HG03520 (cell line): ENCODE results near the gene PTPRN2.
"Not testable (repeated sequence)": the region's sequence is repeated elsewhere in the genome, so short reads cannot be mapped to it uniquely, and the experiment has no call there.

ENCODE experiments used
- ATAC-seq: cut with Tn5 transposase; IDR thresholded peaks from one replicate; pipeline ENCODE4 v1.9.1; 2021; ENCODE audit warnings: mild to moderate bottlenecking, moderate library complexity; ENCODE audit not compliant: unreplicated experiment

PTPRN2 gene

GRCh38 chr7:158176561-158177173, 411.0 kb downstream of the PTPRN2 start:
- ATAC-seq, result no peak

GRCh38 chr7:158175779-158176178, 411.8 kb downstream of the PTPRN2 start:
- no peak for ATAC-seq

- ATAC-seq, result no peak
These were observed 412.7 kb downstream of the PTPRN2 start for GRCh38 chr7:158174947-158175346.

GRCh38 chr7:158167373-158167772, 420.2 kb downstream of the PTPRN2 start:
- ATAC-seq, result no peak

GRCh38 chr7:158166386-158167340, 421.0 kb downstream of the PTPRN2 start:
- ATAC-seq, result no peak

GRCh38 chr7:158165711-158166110, 421.9 kb downstream of the PTPRN2 start:
- ATAC-seq, result no peak

GRCh38 chr7:158164101-158165095, 423.2 kb downstream of the PTPRN2 start:
- ATAC-seq, result no peak

GRCh38 chr7:158161194-158161593, 426.4 kb downstream of the PTPRN2 start:
- ATAC-seq, result no peak

- ATAC-seq, result no peak
These were observed 427.4 kb downstream of the PTPRN2 start for GRCh38 chr7:158160199-158160598.

- no peak for ATAC-seq
These were observed 430.2 kb downstream of the PTPRN2 start for GRCh38 chr7:158157460-158157859.

GRCh38 chr7:158151273-158151672, 436.4 kb downstream of the PTPRN2 start:
- not testable (repeated sequence) for ATAC-seq

- ATAC-seq, result no peak
These were observed 437.4 kb downstream of the PTPRN2 start for GRCh38 chr7:158150234-158150633.

GRCh38 chr7:158147431-158147830, 440.2 kb downstream of the PTPRN2 start:
- not testable (repeated sequence) for ATAC-seq

GRCh38 chr7:158145370-158145769, 442.3 kb downstream of the PTPRN2 start:
- ATAC-seq, result no peak

- ATAC-seq, result no peak
These were observed 444.2 kb downstream of the PTPRN2 start for GRCh38 chr7:158143196-158144120.

- ATAC-seq, result no peak
These were observed 445.0 kb downstream of the PTPRN2 start for GRCh38 chr7:158142657-158143056.

- ATAC-seq, result no peak
These were observed 445.7 kb downstream of the PTPRN2 start for GRCh38 chr7:158141806-158142518.

- ATAC-seq, result no peak
These were observed 446.4 kb downstream of the PTPRN2 start for GRCh38 chr7:158141221-158141582.

GRCh38 chr7:158140538-158141220, 446.9 kb downstream of the PTPRN2 start:
- ATAC-seq, result no peak
